Measurements from ENCODE around the gene GEMIN7.

Gene GEMIN7

GRCh38 chr19:45058622-45059159 lies 20.4 kb upstream of the GEMIN7 start:
- in situ Hi-C loops (cut with HindIII; ENCODE audit: low pct_ligation_motif_present, low pct_unique_long_range_greater_than_20kb, low sequenced_read_pairs): no loop called here

GRCh38 chr19:45059258-45059965 lies 19.6 kb upstream of the GEMIN7 start:
- peak; percentile 63 for DNase-seq
- in situ Hi-C loops (cut with HindIII; ENCODE audit: low pct_ligation_motif_present, low pct_unique_long_range_greater_than_20kb, low sequenced_read_pairs): no loop called here

More at GRCh38 chr19:45058622-45059159, 20.4 kb upstream of the GEMIN7 start:
- DNase-seq: no peak

- DNase-seq: no peak
- in situ Hi-C loops (cut with HindIII; ENCODE audit: low pct_ligation_motif_present, low pct_unique_long_range_greater_than_20kb, low sequenced_read_pairs): no loop called here
These were observed 17.1 kb upstream of the GEMIN7 start for GRCh38 chr19:45061965-45062364.

- in situ Hi-C loops (cut with HindIII; ENCODE audit: low pct_ligation_motif_present, low pct_unique_long_range_greater_than_20kb, low sequenced_read_pairs): no loop called here
- no peak for DNase-seq
These were observed 14.9 kb upstream of the GEMIN7 start for GRCh38 chr19:45063851-45064801.

- DNase-seq: no peak
- in situ Hi-C loops (cut with HindIII; ENCODE audit: low pct_ligation_motif_present, low pct_unique_long_range_greater_than_20kb, low sequenced_read_pairs): no loop called here
These were observed 12.0 kb upstream of the GEMIN7 start for GRCh38 chr19:45066921-45067661.

- in situ Hi-C loops (cut with HindIII; ENCODE audit: low pct_ligation_motif_present, low pct_unique_long_range_greater_than_20kb, low sequenced_read_pairs): no loop called here
- no peak for DNase-seq
These were observed 11.0 kb upstream of the GEMIN7 start for GRCh38 chr19:45068041-45068440.

- in situ Hi-C loops (cut with HindIII; ENCODE audit: low pct_ligation_motif_present, low pct_unique_long_range_greater_than_20kb, low sequenced_read_pairs): no loop called here
These were observed 10.0 kb upstream of the GEMIN7 start for GRCh38 chr19:45069056-45069455.

GRCh38 chr19:45070214-45070613 lies 8.8 kb upstream of the GEMIN7 start:
- no peak for DNase-seq
- in situ Hi-C loops (cut with HindIII; ENCODE audit: low pct_ligation_motif_present, low pct_unique_long_range_greater_than_20kb, low sequenced_read_pairs): no loop called here

More at GRCh38 chr19:45069056-45069455, 10.0 kb upstream of the GEMIN7 start:
- DNase-seq: peak; percentile 11

GRCh38 chr19:45070861-45071544 lies 8.1 kb upstream of the GEMIN7 start:
- in situ Hi-C loops (cut with HindIII; ENCODE audit: low pct_ligation_motif_present, low pct_unique_long_range_greater_than_20kb, low sequenced_read_pairs): no loop called here
- DNase-seq: no peak

- DNase-seq: no peak
- in situ Hi-C loops (cut with HindIII; ENCODE audit: low pct_ligation_motif_present, low pct_unique_long_range_greater_than_20kb, low sequenced_read_pairs): no loop called here
These were observed 7.5 kb upstream of the GEMIN7 start for GRCh38 chr19:45071545-45071938.

- no peak for DNase-seq
- in situ Hi-C loops (cut with HindIII; ENCODE audit: low pct_ligation_motif_present, low pct_unique_long_range_greater_than_20kb, low sequenced_read_pairs): no loop called here
These were observed 6.9 kb upstream of the GEMIN7 start for GRCh38 chr19:45071969-45072790.

- in situ Hi-C loops (cut with HindIII; ENCODE audit: low pct_ligation_motif_present, low pct_unique_long_range_greater_than_20kb, low sequenced_read_pairs): no loop called here
- no peak for DNase-seq
These were observed 4.2 kb upstream of the GEMIN7 start for GRCh38 chr19:45074744-45075300.

GRCh38 chr19:45075301-45076028 lies 3.6 kb upstream of the GEMIN7 start:
- DNase-seq: peak; percentile 73
- in situ Hi-C loops (cut with HindIII; ENCODE audit: low pct_ligation_motif_present, low pct_unique_long_range_greater_than_20kb, low sequenced_read_pairs): no loop called here

- in situ Hi-C loops (cut with HindIII; ENCODE audit: low pct_ligation_motif_present, low pct_unique_long_range_greater_than_20kb, low sequenced_read_pairs): no loop called here
- peak; percentile 57 for DNase-seq
These were observed 2.8 kb upstream of the GEMIN7 start, which contains the start of gene ZNF296 for GRCh38 chr19:45076029-45076850. ZNF296 (minus strand) TSS chr19:45076478; CDS start chr19:45076373, 105 bp downstream.

GRCh38 chr19:45076851-45077730 lies 2.0 kb upstream of the GEMIN7 start:
- DNase-seq: no peak
- in situ Hi-C loops (cut with HindIII; ENCODE audit: low pct_ligation_motif_present, low pct_unique_long_range_greater_than_20kb, low sequenced_read_pairs): no loop called here
